LNCaP clone FGC (cell line): ENCODE results near the gene MYRIP.

ENCODE experiments used
- DNase-seq: peaks from one replicate; pipeline ENCODE4 v3.0.0-alpha.2; 2011; ENCODE audit warnings: low read depth
- H3K4me3 ChIP-seq: 2 replicates; pipeline ENCODE4 v1.5.1; 2011; ENCODE audit warnings: mild to moderate bottlenecking, low read depth, low read length, control low read depth
- CTCF ChIP-seq: IDR thresholded peaks from 2 replicates; pipeline ENCODE4 v1.5.1; 2012; ENCODE audit warnings: mild to moderate bottlenecking; ENCODE audit not compliant: control insufficient read depth, insufficient read depth; ENCODE audit errors: extremely low read depth

Gene MYRIP

DNA sequence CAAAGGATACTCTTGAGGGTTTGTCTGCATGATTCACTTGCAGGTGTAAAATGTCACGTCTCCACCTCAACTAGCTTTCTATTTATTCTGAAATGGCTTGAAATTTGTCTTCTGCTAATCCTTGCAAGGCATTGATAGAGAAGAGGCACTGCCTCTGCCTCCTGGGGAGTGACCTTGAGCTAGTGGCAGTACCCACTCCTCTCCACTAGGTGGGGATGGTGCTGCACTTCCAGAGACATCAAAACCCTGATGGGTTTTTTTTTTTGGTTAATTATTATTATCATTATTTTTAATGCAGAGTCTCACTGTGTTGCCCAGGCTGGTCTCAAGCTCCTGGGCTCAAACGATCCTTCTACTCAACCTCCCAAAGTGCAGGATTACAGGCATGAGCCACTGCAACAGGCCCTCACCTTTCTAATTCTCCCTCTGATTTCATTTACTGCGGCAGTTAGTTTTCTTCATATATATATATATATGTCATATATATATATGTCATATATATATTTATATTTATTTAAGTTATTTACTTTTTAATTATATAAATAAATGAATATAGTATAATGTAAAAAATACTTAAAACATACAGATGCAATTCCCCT, 382.5 kb downstream of the MYRIP start:
- peak; percentile 14 for DNase-seq
- peak; percentile 93 for TF ChIP-seq CTCF
- no peak overlapping the region for H3K4me3 ChIP-seq

- H3K4me3 ChIP-seq, result no peak overlapping the region
- DNase-seq, result no peak
- no peak for TF ChIP-seq CTCF
Measured at GRCh38 chr3:40192628-40193027, 383.2 kb downstream of the MYRIP start.

DNA sequence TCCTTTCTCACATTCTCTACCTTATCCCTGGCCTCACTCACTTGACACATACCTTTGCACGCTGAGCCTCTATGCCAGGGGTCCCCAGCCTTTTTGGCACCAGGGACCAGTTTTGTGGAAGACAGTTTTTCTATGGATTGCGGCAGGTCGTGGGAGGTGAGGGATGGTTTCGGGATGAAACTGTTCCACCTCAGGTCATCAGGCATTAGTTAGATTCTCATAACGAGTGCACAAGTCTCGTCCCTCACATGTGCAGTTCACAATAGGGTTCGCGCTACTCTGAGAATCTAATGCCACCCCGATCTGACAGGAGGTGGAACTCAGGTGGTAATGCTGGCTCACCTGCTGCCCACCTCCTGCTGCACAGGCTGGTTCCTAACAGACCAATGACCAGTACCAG, 387.6 kb downstream of the MYRIP start:
- no peak for TF ChIP-seq CTCF
- H3K4me3 ChIP-seq, result no peak overlapping the region
- no peak for DNase-seq

DNA sequence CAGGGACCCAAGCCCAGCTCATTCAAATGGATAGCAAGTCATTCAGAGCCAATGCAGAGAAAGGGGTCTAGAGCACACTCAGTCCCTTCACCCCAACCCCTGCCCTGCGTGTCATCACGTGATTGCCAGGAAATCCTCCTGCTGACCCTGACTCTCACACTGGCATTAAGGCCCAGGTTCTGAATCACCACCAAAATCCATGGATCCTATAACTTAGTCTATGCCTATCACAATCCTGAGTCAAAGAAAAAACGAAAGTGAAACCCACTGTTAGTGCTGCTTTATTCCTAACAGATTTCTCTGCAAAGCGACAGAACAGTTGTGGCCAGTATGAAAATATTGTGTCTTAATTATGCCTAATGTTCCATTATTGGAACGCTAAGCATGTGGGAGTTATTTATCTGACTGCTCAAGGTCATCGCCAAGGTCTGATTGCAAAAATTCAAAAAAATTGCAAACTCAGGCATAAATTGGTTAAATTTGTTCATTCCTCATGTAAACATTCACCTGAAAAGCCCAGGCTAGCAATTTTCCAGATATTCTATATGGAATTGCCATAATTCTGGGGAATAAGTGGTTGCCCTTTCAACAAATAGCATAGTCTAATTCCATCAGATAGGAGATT, 391.4 kb downstream of the MYRIP start:
- DNase-seq, result no peak
- no peak overlapping the region for H3K4me3 ChIP-seq
- no peak for TF ChIP-seq CTCF

- no peak for TF ChIP-seq CTCF
- H3K4me3 ChIP-seq, result no peak overlapping the region
- DNase-seq, result no peak
Measured at GRCh38 chr3:40201770-40202169, 392.4 kb downstream of the MYRIP start.

DNA sequence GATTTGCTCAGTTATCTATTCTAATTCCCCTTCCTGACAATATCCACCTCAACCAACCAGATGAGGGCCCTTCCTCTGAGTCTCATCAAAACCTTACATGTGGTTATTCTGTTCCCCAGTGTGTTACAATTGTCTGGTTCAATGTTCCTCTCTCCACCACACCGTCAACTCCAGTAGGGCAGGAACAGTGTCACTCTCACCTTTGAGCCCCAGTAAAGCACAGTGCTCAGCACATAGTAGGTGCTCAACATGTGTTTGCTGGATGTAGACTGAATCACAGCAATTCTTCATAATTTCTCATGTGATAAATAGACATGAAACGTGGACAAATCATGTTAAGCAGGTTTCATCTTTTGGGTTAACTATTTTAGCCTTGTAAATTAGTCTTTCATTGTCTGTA, 397.1 kb downstream of the MYRIP start:
- no peak for TF ChIP-seq CTCF
- H3K4me3 ChIP-seq, result no peak overlapping the region
- no peak for DNase-seq

- H3K4me3 ChIP-seq, result no peak overlapping the region
- no peak for DNase-seq
- TF ChIP-seq CTCF, result no peak
Measured at GRCh38 chr3:40207796-40208195, 398.4 kb downstream of the MYRIP start.
